H1 (cell line): ENCODE results near the gene CREBBP. TPM values are rescaled to one million over a fixed set of nuclear protein-coding genes. Genes with fewer than 3 reads are reported as not detected.

Experiments
- CTCF ChIA-PET: fragments of 300-600 bp; sonication (Branson Sonifier 250); formaldehyde crosslinking; loops from one replicate; lab custom pipeline; 2021; ENCODE audit not compliant: partially characterized antibody; lab: Charles Lee
- POLR2A ChIA-PET: fragments of 300-600 bp; sonication (Branson Sonifier 250); formaldehyde crosslinking; loops from one replicate; lab custom pipeline; 2021; ENCODE audit warnings: inconsistent platforms; ENCODE audit not compliant: partially characterized antibody; lab: Charles Lee
- DNase-seq, 2 experiments: peaks; one replicate each; pipeline versions ENCODE4 v3.0.0 to v3.0.0-alpha.2; 2010 to 2022; ENCODE audit warnings: low spot score in 2 of 2, low read depth in 1 of 2, mixed read lengths in 1 of 2
- FAIRE-seq: peaks from 2 replicates; lab custom pipeline; 2011; peaks lifted over from hg19 to GRCh38; lab: Jason Lieb, UNC
- H2AFZ ChIP-seq: 2 replicates; pipeline ENCODE4 v1.8.1; 2012; ENCODE audit warnings: low read length, inconsistent platforms
- H2AK5ac ChIP-seq: 2 replicates; pipeline ENCODE4 v1.6.1; 2013; ENCODE audit warnings: low read depth, low read length
- H2BK120ac ChIP-seq: replicated peaks from 2 replicates; pipeline ENCODE3; 2013; ENCODE audit warnings: low read depth, low read length, inconsistent platforms
- H2BK12ac ChIP-seq: 2 replicates; pipeline ENCODE4 v1.6.1; 2013; ENCODE audit warnings: low read depth, low read length
- H2BK15ac ChIP-seq: 2 replicates; pipeline ENCODE4 v1.6.1; 2013; ENCODE audit warnings: low read length
- H2BK20ac ChIP-seq: 2 replicates; pipeline ENCODE4 v1.6.1; 2013; ENCODE audit warnings: low read length
- H2BK5ac ChIP-seq: 2 replicates; pipeline ENCODE4 v1.6.1; 2013; ENCODE audit warnings: low read depth, low read length
- H3K14ac ChIP-seq: 2 replicates; pipeline ENCODE4 v1.6.1; 2013; ENCODE audit warnings: inconsistent platforms; ENCODE audit not compliant: insufficient read length
- H3K18ac ChIP-seq: 2 replicates; pipeline ENCODE4 v1.6.1; 2013; ENCODE audit warnings: low read length; ENCODE audit errors: extremely low read depth
- H3K23ac ChIP-seq: 2 replicates; pipeline ENCODE4 v1.6.1; 2013; ENCODE audit warnings: inconsistent platforms; ENCODE audit not compliant: insufficient read length
- H3K23me2 ChIP-seq: 2 replicates; pipeline ENCODE4 v1.6.1; 2013; ENCODE audit warnings: low read depth, low read length
- H3K27ac ChIP-seq: 2 replicates; pipeline ENCODE4 v1.6.1; 2011; ENCODE audit warnings: low read depth, low read length, inconsistent platforms
- H3K27me3 ChIP-seq, 4 experiments: replicated peaks in 1 of 4; 1 replicate in 1 of 4; 2 replicates in 3 of 4; pipeline versions ENCODE4 v1.6.1 to v1.8.1; 2011 to 2013; ENCODE audit warnings: low read length in 3 of 4, mild to moderate bottlenecking in 3 of 4, inconsistent platforms in 2 of 4, mixed read lengths in 2 of 4, moderate library complexity in 1 of 4; ENCODE audit not compliant: control insufficient read depth in 3 of 4, insufficient read depth in 3 of 4; ENCODE audit errors: extremely low read depth in 1 of 4
- H3K36me3 ChIP-seq, 4 experiments: 2 replicates each; pipeline versions ENCODE4 v1.6.1 to v1.8.1; 2011 to 2013; ENCODE audit warnings: mild to moderate bottlenecking in 4 of 4, low read length in 3 of 4, moderate library complexity in 2 of 4, control low read depth in 1 of 4, inconsistent platforms in 1 of 4; ENCODE audit not compliant: insufficient read depth in 4 of 4, control insufficient read depth in 2 of 4
- H3K4ac ChIP-seq: replicated peaks from 2 replicates; pipeline ENCODE3; 2013; ENCODE audit warnings: low read length, low read depth, mixed read lengths, inconsistent platforms; ENCODE audit not compliant: insufficient read length
- H3K4me1 ChIP-seq, 4 experiments: replicated peaks in 1 of 4; 1 replicate in 1 of 4; 2 replicates in 3 of 4; pipeline versions ENCODE4 v1.6.1 to v1.8.1; 2011 to 2013; ENCODE audit warnings: low read length in 3 of 4, inconsistent platforms in 2 of 4, mixed read lengths in 1 of 4; ENCODE audit not compliant: insufficient read depth in 4 of 4, control insufficient read depth in 3 of 4
- H3K4me2 ChIP-seq, 2 experiments: 2 replicates each; pipeline versions ENCODE4 v1.6.1 to v1.8.1; 2011 to 2013; ENCODE audit warnings: low read depth in 2 of 2, low read length in 2 of 2, control low read depth in 1 of 2, inconsistent platforms in 1 of 2, mild to moderate bottlenecking in 1 of 2; ENCODE audit not compliant: insufficient read depth in 1 of 2
- H3K4me3 ChIP-seq, 4 experiments: fragments of 200-600, 300-600 bp in 1 of 4; sonication (generic), shearing (Covaris generic), sonication (Bioruptor Twin) in 1 of 4; 2 replicates each; pipeline versions ENCODE4 v1.5.1 to v1.8.1; 2011 to 2016; ENCODE audit warnings: low read length in 4 of 4, low read depth in 3 of 4, control low read depth in 2 of 4, inconsistent platforms in 2 of 4, mild to moderate bottlenecking in 2 of 4, mixed read lengths in 1 of 4, moderate library complexity in 1 of 4; ENCODE audit not compliant: insufficient read depth in 2 of 4; ENCODE audit errors: extremely low read depth in 1 of 4
- H3K56ac ChIP-seq: replicated peaks from 2 replicates; pipeline ENCODE3; 2013; ENCODE audit warnings: low read depth, mild to moderate bottlenecking, mixed read lengths, low read length, inconsistent platforms; ENCODE audit not compliant: insufficient read length
- H3K79me1 ChIP-seq: 2 replicates; pipeline ENCODE4 v1.6.1; 2013; ENCODE audit warnings: low read depth, low read length, control low read depth
- H3K79me2 ChIP-seq, 2 experiments: 2 replicates each; pipeline versions ENCODE4 v1.6.1 to v1.8.1; 2012 to 2013; ENCODE audit warnings: low read length in 2 of 2, mild to moderate bottlenecking in 2 of 2, inconsistent platforms in 1 of 2; ENCODE audit not compliant: insufficient read depth in 2 of 2, control insufficient read depth in 1 of 2
- H3K9ac ChIP-seq, 4 experiments: replicated peaks in 1 of 4; 1 replicate in 1 of 4; 2 replicates in 3 of 4; pipeline versions ENCODE4 v1.6.1 to v1.8.1; 2011 to 2013; ENCODE audit warnings: low read depth in 3 of 4, low read length in 3 of 4, control low read depth in 2 of 4, mild to moderate bottlenecking in 2 of 4, moderate library complexity in 2 of 4, inconsistent platforms in 1 of 4; ENCODE audit errors: extremely low read depth in 1 of 4
- H3K9me3 ChIP-seq, 2 experiments: 2 replicates each; pipeline versions ENCODE4 v1.6.1 to v1.8.1; 2012 to 2013; ENCODE audit warnings: mild to moderate bottlenecking in 2 of 2, moderate library complexity in 2 of 2, control low read depth in 1 of 2, inconsistent platforms in 1 of 2, low read depth in 1 of 2, low read length in 1 of 2, mixed read lengths in 1 of 2; ENCODE audit not compliant: insufficient read depth in 2 of 2
- H4K20me1 ChIP-seq, 2 experiments: replicated peaks in 1 of 2; 2 replicates each; pipeline versions ENCODE3 to v1.8.1; 2011 to 2013; ENCODE audit warnings: inconsistent platforms in 2 of 2, low read length in 2 of 2, mild to moderate bottlenecking in 1 of 2; ENCODE audit not compliant: insufficient read depth in 2 of 2, control insufficient read depth in 1 of 2
- H4K5ac ChIP-seq: 2 replicates; pipeline ENCODE4 v1.6.1; 2013; ENCODE audit warnings: low read length, low read depth, mixed read lengths, inconsistent platforms; ENCODE audit not compliant: insufficient read length
- H4K8ac ChIP-seq: 2 replicates; pipeline ENCODE4 v1.8.0; 2013; ENCODE audit warnings: mild to moderate bottlenecking, moderate library complexity, low read length, inconsistent platforms; ENCODE audit not compliant: insufficient read depth; ENCODE audit errors: extremely low read depth
- H4K91ac ChIP-seq: replicated peaks from 2 replicates; pipeline ENCODE3; 2013; ENCODE audit warnings: low read length, mixed read lengths, inconsistent platforms; ENCODE audit not compliant: insufficient read length
- BCL11A ChIP-seq, 2 experiments: IDR thresholded peaks; one replicate each; pipeline ENCODE4 v1.6.1; 2011; ENCODE audit warnings: low read depth in 2 of 2, low read length in 2 of 2, mild to moderate bottlenecking in 2 of 2
- CEBPB ChIP-seq: IDR thresholded peaks from 2 replicates; pipeline ENCODE4 v1.6.1; 2012; ENCODE audit warnings: low read depth, low read length
- CTBP2 ChIP-seq: IDR thresholded peaks from 2 replicates; pipeline ENCODE4 v1.7.0; 2011; ENCODE audit warnings: borderline replicate concordance, mild to moderate bottlenecking, moderate library complexity, mixed read lengths, low read length; ENCODE audit not compliant: insufficient read depth, insufficient read length
- EZH2 ChIP-seq: fragments of 200-600 bp; sonication (generic); IDR thresholded peaks from 2 replicates; pipeline ENCODE4 v1.7.1; 2012; ENCODE audit warnings: low read depth, mild to moderate bottlenecking, moderate library complexity, low read length, inconsistent platforms; ENCODE audit not compliant: severe bottlenecking
- GABPA ChIP-seq: IDR thresholded peaks from 2 replicates; pipeline ENCODE4 v1.6.1; 2011; ENCODE audit warnings: mild to moderate bottlenecking, low read length, moderate library complexity, borderline replicate concordance; ENCODE audit not compliant: insufficient read depth
- JUND ChIP-seq: IDR thresholded peaks from 2 replicates; pipeline ENCODE4 v1.6.1; 2011; ENCODE audit warnings: mild to moderate bottlenecking, improper control_type of control experiment, low read length
- KDM1A ChIP-seq: fragments of 200-600, 300-600 bp; sonication (generic); IDR thresholded peaks from 2 replicates; pipeline ENCODE4 v1.7.1; 2016; ENCODE audit warnings: mild to moderate bottlenecking, low read length, borderline replicate concordance
- MAX ChIP-seq: IDR thresholded peaks from 2 replicates; pipeline ENCODE4 v1.6.1; 2012; ENCODE audit warnings: inconsistent platforms
- NRF1 ChIP-seq: IDR thresholded peaks from 2 replicates; pipeline ENCODE4 v1.6.1; 2011; ENCODE audit warnings: mild to moderate bottlenecking, low read depth, low read length, improper control_type of control experiment
- POLR2A ChIP-seq, 2 experiments: IDR thresholded peaks; 1 replicate in 1 of 2; 2 replicates in 1 of 2; pipeline ENCODE4 v1.6.1; 2011; ENCODE audit warnings: low read depth in 2 of 2, low read length in 2 of 2, mild to moderate bottlenecking in 2 of 2; ENCODE audit errors: control extremely low read depth in 1 of 2
- SIX5 ChIP-seq: IDR thresholded peaks from 2 replicates; pipeline ENCODE4 v1.6.1; 2011; ENCODE audit warnings: mild to moderate bottlenecking, low read depth, low read length
- SP1 ChIP-seq: IDR thresholded peaks from 2 replicates; pipeline ENCODE4 v1.6.1; 2011; ENCODE audit warnings: low read depth, low read length
- TEAD4 ChIP-seq: IDR thresholded peaks from 2 replicates; pipeline ENCODE4 v1.6.1; 2012; ENCODE audit warnings: low read depth, low read length, inconsistent platforms, mixed read lengths
- WGBS, 2 experiments: shearing (Covaris generic) in 1 of 2; methylation state at CpG; one replicate each; pipeline versions ENCODE4 v1.1.6 to v1.1.7; 2013 to 2015; ENCODE audit warnings: low lambda C conversion rate in 2 of 2, mixed read lengths in 2 of 2, inconsistent platforms in 1 of 2, low coverage in 1 of 2, missing lambda C conversion rate in 1 of 2; ENCODE audit not compliant: insufficient replicate concordance in 2 of 2, insufficient coverage in 1 of 2, insufficient read length in 1 of 2; ENCODE audit errors: extremely low coverage in 1 of 2, missing lambda C conversion rate in 1 of 2; 5-methylcytosine and 5-hydroxymethylcytosine counted together
- polyA plus RNA-seq, 7 experiments: library from polyadenylated mRNA; depleted of rRNA in 3 of 7; stranded (reverse) in 5 of 7; unstranded in 2 of 7; fragments of >200 nt in 5 of 7; fragments of 200-250 nt in 2 of 7; gene quantifications; 1 replicate in 5 of 7; 2 replicates in 1 of 7; 4 replicates in 1 of 7; pipeline versions ENCODE4 v1.2.1 to v1.2.3, GENCODE V29; 2011 to 2013; ENCODE audit warnings: missing spikeins in 2 of 7, mixed read lengths in 2 of 7
- total RNA-seq: library from RNA; stranded (reverse); fragmentation: NEBNext Ultra II Directional; extraction: Animal tissue kit (Norgen Biotek cat#: 25700); gene quantifications from 2 replicates; pipeline ENCODE4 v1.2.1, GENCODE V29; 2021

The CREBBP gene
- total and polyA plus RNA-seq, 2 of the 8 experiments (the other 6 are each of a cell fraction or from before 2014, with no cell fraction given) = 10.0 to 60.1 TPM

- no peak overlapping the region for H3K23ac ChIP-seq
- no peaks in the 10 kb centered on the region; a peak in 1 of 7 replicates for H3K4me1 ChIP-seq
- no peak overlapping the region for H3K18ac ChIP-seq
- H2AFZ ChIP-seq = no peak overlapping the region
- H3K4me2 ChIP-seq = no peak overlapping the region
- H3K9me3 ChIP-seq = no peaks in the 10 kb centered on the region
- H3K56ac ChIP-seq = no peak overlapping the region
- DNase-seq (no peak), FAIRE-seq (no peak)
- H3K27me3 ChIP-seq = no peaks in the 10 kb centered on the region
- no peaks in the 10 kb centered on the region for H3K23me2 ChIP-seq
- H3K4me3 ChIP-seq = no peak overlapping the region
- H3K27ac ChIP-seq = no peak overlapping the region
- no peak overlapping the region for H3K9ac ChIP-seq
- H4K91ac ChIP-seq = no peak overlapping the region
- no peak overlapping the region for H3K14ac ChIP-seq
- ChIA-PET POLR2A (interaction anchor here (0.8 kb wide), 1 partner anchor 20 kb away, joined by 3 read pairs; no protein-coding TSS in a partner anchor), CTCF (interaction anchor here (0.6 to 1.4 kb wide), 3 partner anchors 43 to 616 kb away, joined by 3 read pairs; no protein-coding TSS in a partner anchor)
- H2BK15ac ChIP-seq = no peak overlapping the region
- no peak overlapping the region for H2BK20ac ChIP-seq
- no peak overlapping the region for H2AK5ac ChIP-seq
- no peak overlapping the region for H3K4ac ChIP-seq
- H4K5ac ChIP-seq = no peak overlapping the region
- 96% methylated on average over 27 of the region's 27 CpGs; no CpG with 5 or more reads in 1 of the 2 experiments for WGBS, 2 experiments
- no peaks in the 10 kb centered on the region; the same call in 1 of the 2 replicates for H3K79me1 ChIP-seq
- H2BK5ac ChIP-seq = peak overlapping the region; percentile 39; the same call in 1 of the 2 replicates
- no peak overlapping the region for H4K8ac ChIP-seq
- H2BK12ac ChIP-seq = no peak overlapping the region
- peaks cover 18 to 62% (median 50%) of the 10 kb centered on the region in 4 experiments; a peak in 6 of 8 replicates for H3K36me3 ChIP-seq
- H3K79me2 ChIP-seq = no peaks in the 10 kb centered on the region
- peaks cover 4% of the 10 kb centered on the region in 2 experiments for H4K20me1 ChIP-seq
- no peak overlapping the region for H2BK120ac ChIP-seq
- TF ChIP-seq KDM1A (no peak), EZH2 (no peak), SIX5 (no peak), MAX (no peak), NRF1 (no peak), CTBP2 (no peak), SP1 (no peak), JUND (no peak), POLR2A (IDR thresholded peaks at IDR 0.05; ENCODE audit: control extremely low read depth in 1 of 2, low read depth in 2 of 2, low read length in 2 of 2) (no peak), CEBPB (no peak), GABPA (no peak), TEAD4 (no peak), BCL11A (IDR thresholded peaks at IDR 0.05; ENCODE audit: low read depth in 2 of 2, low read length in 2 of 2) (no peak)
Measured at GRCh38 chr16:3734084-3734757, 146.3 kb downstream of the CREBBP start.
